Measurements from ENCODE around the gene EVC2. TPM values are rescaled to one million over a fixed set of nuclear protein-coding genes. Genes with fewer than 3 reads are reported as not detected.

The EVC2 gene
- total RNA-seq, 1 donor from 2014 or later, result 1.4 TPM

- TF ChIP-seq, protein P1, sequence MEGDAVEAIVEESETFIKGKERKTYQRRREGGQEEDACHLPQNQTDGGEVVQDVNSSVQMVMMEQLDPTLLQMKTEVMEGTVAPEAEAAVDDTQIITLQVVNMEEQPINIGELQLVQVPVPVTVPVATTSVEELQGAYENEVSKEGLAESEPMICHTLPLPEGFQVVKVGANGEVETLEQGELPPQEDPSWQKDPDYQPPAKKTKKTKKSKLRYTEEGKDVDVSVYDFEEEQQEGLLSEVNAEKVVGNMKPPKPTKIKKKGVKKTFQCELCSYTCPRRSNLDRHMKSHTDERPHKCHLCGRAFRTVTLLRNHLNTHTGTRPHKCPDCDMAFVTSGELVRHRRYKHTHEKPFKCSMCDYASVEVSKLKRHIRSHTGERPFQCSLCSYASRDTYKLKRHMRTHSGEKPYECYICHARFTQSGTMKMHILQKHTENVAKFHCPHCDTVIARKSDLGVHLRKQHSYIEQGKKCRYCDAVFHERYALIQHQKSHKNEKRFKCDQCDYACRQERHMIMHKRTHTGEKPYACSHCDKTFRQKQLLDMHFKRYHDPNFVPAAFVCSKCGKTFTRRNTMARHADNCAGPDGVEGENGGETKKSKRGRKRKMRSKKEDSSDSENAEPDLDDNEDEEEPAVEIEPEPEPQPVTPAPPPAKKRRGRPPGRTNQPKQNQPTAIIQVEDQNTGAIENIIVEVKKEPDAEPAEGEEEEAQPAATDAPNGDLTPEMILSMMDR (IDR thresholded peaks at IDR 0.05; ENCODE audit: borderline replicate concordance), result no peak
- Histone ChIP-seq H3K4me1 (peaks cover 6% of the 10 kb centered on the region), H3K36me3 (peaks cover 21% of the 10 kb centered on the region), H3K9me3 (replicated peaks) (peaks cover 16% of the 10 kb centered on the region), H3K4me3 (no peak overlapping the region), H3K27ac (replicated peaks) (no peak overlapping the region), H3K27me3 (ENCODE audit: low read depth) (peaks cover 5% of the 10 kb centered on the region)
- intact Hi-C loops (cut with micrococcal nuclease), result no loop called here
- no peak for DNase-seq
These were observed 8.0 kb upstream of the EVC2 start for GRCh38 chr4:5716391-5716790.

GRCh38 chr4:5715357-5715756, 7.0 kb upstream of the EVC2 start:
- no peak for DNase-seq
- H3K4me3 ChIP-seq, result no peak overlapping the region
- H3K9me3 ChIP-seq (replicated peaks), result peaks cover 16% of the 10 kb centered on the region
- H3K36me3 ChIP-seq, result peaks cover 21% of the 10 kb centered on the region
- H3K27ac ChIP-seq (replicated peaks), result no peak overlapping the region
- peaks cover 12% of the 10 kb centered on the region for H3K4me1 ChIP-seq
- intact Hi-C loops (cut with micrococcal nuclease), result no loop called here
- TF ChIP-seq, protein P1 (IDR thresholded peaks at IDR 0.05; ENCODE audit: borderline replicate concordance), result no peak
- H3K27me3 ChIP-seq (ENCODE audit: low read depth), result peaks cover 5% of the 10 kb centered on the region

DNA sequence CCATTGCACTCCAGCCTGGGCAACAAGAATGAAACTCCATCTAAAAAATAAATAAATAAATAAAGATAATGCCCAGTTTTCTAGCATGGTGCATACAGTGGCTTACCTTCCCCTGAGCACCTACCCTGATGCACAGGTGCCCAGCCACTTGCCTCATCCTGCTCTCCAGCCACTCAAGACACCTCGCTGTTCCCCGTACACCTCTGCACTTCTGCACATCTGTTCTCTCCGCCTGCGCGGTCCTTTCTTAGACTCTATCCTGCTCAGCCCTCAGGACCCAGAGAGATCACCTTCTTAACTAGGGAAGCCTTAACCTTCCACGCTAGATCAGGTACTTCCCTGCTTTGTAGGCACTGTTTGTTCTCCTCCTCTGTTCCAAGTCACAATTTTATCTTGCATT, 5.5 kb upstream of the EVC2 start:
- TF ChIP-seq, protein P1 (IDR thresholded peaks at IDR 0.05; ENCODE audit: borderline replicate concordance), result no peak
- DNase-seq, result no peak
- H3K27me3 ChIP-seq (ENCODE audit: low read depth), result peaks cover 14% of the 10 kb centered on the region
- H3K36me3 ChIP-seq, result peaks cover 10% of the 10 kb centered on the region
- no peak overlapping the region for H3K4me3 ChIP-seq
- H3K9me3 ChIP-seq (replicated peaks), result peaks cover 16% of the 10 kb centered on the region
- intact Hi-C loops (cut with micrococcal nuclease), result no loop called here
- H3K4me1 ChIP-seq, result peaks cover 22% of the 10 kb centered on the region
- H3K27ac ChIP-seq (replicated peaks), result no peak overlapping the region

GRCh38 chr4:5712931-5713330, 4.6 kb upstream of the EVC2 start:
- peaks cover 32% of the 10 kb centered on the region for H3K4me1 ChIP-seq
- H3K9me3 ChIP-seq (replicated peaks), result peaks cover 16% of the 10 kb centered on the region
- H3K4me3 ChIP-seq, result no peak overlapping the region
- peaks cover 24% of the 10 kb centered on the region for H3K27me3 ChIP-seq (ENCODE audit: low read depth)
- no peak for DNase-seq
- H3K36me3 ChIP-seq, result peaks cover 10% of the 10 kb centered on the region
- intact Hi-C loops (cut with micrococcal nuclease), result no loop called here
- TF ChIP-seq, protein P1 (IDR thresholded peaks at IDR 0.05; ENCODE audit: borderline replicate concordance), result no peak
- H3K27ac ChIP-seq (replicated peaks), result no peak overlapping the region

GRCh38 chr4:5712517-5712916, 4.2 kb upstream of the EVC2 start:
- intact Hi-C loops (cut with micrococcal nuclease), result no loop called here
- H3K36me3 ChIP-seq, result peaks cover 10% of the 10 kb centered on the region
- no peak overlapping the region for H3K27ac ChIP-seq (replicated peaks)
- H3K27me3 ChIP-seq (ENCODE audit: low read depth), result peaks cover 26% of the 10 kb centered on the region
- no peak for DNase-seq
- H3K9me3 ChIP-seq (replicated peaks), result peaks cover 16% of the 10 kb centered on the region
- peaks cover 36% of the 10 kb centered on the region for H3K4me1 ChIP-seq
- no peak overlapping the region for H3K4me3 ChIP-seq
- TF ChIP-seq, protein P1 (IDR thresholded peaks at IDR 0.05; ENCODE audit: borderline replicate concordance), result no peak

Measured in left ventricle myocardium inferior (tissue), 1 donor.